ENCODE results near the gene SH3RF3.
"Not testable (repeated sequence)": the region's sequence is repeated elsewhere in the genome, so short reads cannot be mapped to it uniquely, and the experiment has no call there.

SH3RF3 gene

DNA sequence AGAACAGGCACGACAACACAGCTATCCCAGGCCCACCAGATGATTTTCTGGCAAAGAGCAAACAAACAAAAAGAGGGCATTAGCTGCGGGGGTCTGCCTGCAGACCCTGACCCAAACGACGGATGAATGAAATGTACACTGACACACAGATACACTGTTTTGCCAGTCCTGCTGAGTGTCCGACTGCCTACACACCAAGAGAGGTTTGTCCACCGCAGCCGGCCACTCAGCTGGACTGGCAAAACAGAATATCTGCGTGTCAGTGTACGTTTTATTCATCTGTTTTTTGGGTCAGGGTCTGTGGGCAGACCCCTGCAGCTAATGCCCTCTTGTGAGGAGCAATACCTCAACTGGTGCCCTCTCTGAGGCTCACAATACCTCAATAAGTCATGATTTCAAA is 10.7 kb upstream of the SH3RF3 start:
- DNase-seq, result no peak

- DNase-seq, result no peak
Measured at GRCh38 chr2:109120166-109120565, 8.8 kb upstream of the SH3RF3 start.

GRCh38 chr2:109120686-109121085 is 8.3 kb upstream of the SH3RF3 start:
- not testable (repeated sequence) for DNase-seq

- DNase-seq, result no peak
Measured at GRCh38 chr2:109123586-109124201, 5.3 kb upstream of the SH3RF3 start.

GRCh38 chr2:109124982-109125592 is 3.9 kb upstream of the SH3RF3 start:
- no peak for DNase-seq

GRCh38 chr2:109125593-109126500 is 3.2 kb upstream of the SH3RF3 start:
- no peak for DNase-seq

DNA sequence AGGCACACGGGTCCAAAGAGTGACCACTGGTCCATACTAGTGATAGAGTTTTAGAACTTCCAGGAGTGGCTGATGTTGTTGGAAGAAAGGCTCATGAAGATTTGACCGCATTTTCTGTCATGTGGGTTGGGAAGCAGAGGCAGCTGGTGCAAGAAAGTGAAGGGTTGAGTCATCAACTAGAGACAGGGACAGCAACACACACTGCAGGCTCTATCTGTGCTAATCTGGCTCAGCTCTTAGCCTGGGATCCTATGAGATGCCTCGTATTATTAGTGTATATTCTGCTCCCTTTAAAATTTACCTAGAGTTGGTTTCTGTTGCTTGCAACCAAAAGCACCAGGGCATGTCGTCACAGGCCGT is 2.5 kb upstream of the SH3RF3 start:
- no peak for DNase-seq

DNA sequence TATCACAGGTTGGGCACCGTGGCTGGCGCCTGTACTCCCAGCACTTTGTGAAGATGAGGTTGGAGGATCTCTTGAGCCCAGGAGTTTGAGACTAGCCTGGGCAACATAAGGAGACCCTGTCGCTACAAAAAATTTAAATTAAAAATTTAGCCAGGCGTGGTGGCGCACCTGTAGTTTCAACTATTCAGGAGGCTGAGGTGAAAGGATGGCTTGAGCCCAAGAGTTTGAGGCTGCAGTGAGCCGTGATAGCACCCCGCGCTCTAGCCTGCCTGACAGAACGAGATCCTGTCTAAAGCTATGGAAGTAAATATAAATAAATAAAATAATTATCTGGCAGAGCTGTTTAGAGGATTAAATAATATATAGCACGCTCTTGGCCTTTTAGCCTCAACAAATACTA is 1.4 kb upstream of the SH3RF3 start:
- no peak for DNase-seq

DNA sequence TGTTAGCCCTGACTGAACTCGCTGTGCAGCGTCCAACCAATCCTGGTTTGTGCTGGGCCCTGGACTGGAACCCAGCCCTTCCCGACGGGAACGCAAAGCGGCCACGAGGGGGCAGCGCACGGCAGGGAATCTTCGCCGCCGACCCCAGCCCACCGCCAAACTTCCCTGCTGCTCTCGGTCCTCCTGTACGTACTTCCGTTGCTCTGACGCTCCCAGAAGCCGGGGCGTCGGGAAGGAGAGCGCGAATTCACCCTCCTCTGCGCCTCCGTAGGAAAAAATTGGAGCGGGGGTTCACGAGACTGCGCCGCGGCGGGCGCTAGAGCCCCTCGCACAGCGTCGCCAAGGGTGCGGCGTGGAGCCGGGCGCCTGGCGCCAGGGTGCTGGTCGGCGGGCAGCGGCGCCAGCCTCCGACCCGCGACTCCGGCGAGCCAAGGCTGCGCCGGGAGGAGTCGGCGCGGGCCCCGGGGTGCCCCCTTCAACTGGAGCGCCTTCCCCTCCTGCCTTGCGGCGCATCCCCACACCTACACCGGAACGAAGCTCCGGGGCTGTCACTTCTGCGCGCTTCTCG is 873 bp upstream of the SH3RF3 start:
- peak; percentile 26 to 52 (median 42) for DNase-seq

DNA sequence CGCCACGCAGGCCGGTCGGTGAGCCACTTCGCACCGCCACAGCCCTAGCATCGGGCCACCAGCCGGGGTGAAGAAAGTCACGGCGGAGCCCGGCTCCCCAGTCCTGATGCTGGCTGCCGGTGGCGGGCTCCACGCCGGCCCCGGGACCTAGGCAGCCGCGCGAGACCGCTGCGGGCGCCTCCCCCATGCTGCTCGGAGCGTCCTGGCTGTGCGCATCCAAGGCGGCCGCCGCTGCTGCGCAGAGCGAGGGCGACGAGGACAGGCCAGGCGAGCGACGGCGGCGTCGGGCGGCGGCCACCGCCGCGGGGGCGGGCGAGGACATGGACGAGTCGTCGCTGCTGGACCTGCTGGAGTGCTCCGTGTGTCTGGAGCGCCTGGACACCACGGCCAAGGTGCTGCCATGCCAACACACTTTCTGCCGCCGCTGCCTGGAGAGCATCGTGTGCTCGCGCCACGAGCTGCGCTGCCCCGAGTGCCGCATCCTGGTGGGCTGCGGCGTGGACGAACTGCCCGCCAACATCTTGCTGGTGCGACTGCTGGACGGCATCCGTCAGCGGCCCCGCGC is 433 bp downstream of the SH3RF3 start:
- DNase-seq, result peak in 1 of 4 experiments; percentile 28

GRCh38 chr2:109129921-109130722 is 1.1 kb downstream of the SH3RF3 start:
- DNase-seq, result no peak

- DNase-seq, result no peak
Measured at GRCh38 chr2:109130723-109130995, 1.7 kb downstream of the SH3RF3 start.

DNA sequence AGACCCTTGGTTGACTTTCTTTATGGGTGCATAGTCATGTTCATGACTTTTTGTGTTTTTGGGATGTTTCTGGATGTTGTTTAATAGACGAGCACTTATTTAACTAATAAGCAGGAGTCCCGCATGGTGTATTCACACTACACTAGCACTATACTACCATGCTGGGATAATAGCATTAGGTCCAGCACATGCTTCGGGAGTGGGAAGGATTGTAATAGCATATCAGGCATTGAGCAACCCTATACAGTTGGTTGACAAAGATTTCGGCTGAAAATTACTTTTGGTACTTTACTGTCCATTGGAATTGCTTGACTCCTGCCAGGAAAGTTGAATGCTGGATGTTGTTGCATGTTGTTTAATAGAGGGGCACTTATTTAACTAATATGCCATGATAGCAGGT is 2.8 kb downstream of the SH3RF3 start:
- no peak for DNase-seq

GRCh38 chr2:109132626-109133025 is 3.6 kb downstream of the SH3RF3 start:
- no peak for DNase-seq

DNA sequence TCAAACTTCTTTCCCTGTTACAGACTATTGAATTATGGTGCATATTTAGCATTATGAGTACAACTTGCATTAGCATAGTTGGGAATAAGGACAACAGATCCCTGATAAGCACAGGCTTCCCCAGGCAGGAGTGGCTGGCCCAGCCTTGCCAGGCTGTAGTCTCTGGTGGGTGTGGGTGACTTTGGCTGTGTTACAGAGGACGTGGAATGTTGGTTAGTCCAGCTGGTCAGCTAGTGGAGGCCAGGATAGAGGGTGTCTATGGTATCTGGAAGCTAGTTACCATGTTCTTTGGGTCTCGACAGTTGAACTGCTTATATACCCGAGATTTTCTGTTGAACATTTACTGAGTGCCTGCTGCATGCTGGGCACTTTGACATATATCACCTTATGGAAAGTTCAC is 4.7 kb downstream of the SH3RF3 start:
- no peak for DNase-seq

DNA sequence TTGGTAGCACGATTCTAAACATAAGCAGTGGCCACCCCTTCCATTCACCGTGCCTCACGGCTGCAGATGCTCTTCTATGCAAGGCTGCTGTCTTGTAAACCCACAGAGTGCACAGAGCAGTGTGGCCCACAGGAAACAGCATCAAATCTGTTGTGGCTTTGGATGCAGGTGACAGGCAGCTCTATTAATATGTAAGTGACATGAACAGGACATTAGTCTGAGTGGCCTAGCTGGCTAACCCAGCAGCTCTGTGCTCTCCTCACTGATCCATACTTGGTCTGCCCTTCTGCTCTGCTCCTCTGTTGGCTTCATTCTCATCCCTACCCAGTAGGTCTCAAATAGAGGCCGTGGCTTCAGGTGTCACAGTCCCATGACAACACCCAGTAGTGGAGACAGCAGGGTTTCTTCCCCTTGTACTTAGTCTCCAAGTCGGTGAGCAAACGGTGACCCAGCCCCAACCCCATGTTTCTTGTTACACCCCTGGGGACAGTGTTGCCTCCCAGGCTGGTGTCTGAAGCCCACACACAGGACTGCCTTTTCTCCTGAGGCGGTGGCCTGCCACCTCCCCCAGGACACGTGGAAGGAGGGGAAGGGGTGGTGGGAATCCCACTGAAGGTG is 5.8 kb downstream of the SH3RF3 start:
- no peak for DNase-seq

DNA sequence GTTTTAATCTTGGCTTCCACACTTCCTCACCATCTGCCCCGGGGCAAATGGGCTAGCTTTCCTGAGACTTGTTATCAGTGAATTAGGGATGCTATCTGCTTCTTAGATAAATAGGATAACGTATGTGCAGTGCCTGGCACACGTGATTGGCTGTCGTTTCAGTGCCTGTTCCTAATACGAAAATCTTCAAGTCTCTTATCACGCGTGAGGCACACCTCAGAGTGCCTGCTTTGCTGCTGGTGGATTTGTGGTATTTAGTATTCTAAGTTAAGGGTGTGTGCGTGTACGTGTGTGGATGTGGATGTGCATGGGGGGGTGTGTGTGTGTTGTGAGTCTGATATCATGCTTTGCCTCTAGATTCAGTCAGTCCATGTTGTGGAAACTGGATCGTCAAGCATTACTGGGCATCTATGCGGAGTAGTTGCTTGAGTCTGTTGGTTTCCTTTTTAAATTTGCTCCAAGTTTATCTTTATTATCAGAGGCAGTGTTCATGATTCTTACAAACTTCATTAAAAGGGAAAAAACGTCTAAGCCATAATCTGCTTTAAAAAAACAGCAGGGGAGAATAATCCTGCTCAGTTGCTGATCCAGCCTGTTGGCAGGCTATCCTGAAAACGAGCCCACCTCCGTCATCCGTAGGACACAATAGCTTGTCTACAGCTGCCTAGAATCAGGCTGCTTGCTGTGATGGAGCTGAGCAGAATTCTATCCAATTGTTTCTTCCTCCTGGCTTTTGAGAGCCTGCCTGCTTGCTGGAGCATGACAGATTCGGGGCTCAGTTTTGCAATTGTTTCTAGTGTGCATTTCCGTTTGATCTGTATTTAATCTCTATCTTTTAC is 6.6 kb downstream of the SH3RF3 start:
- DNase-seq, result no peak

DNA sequence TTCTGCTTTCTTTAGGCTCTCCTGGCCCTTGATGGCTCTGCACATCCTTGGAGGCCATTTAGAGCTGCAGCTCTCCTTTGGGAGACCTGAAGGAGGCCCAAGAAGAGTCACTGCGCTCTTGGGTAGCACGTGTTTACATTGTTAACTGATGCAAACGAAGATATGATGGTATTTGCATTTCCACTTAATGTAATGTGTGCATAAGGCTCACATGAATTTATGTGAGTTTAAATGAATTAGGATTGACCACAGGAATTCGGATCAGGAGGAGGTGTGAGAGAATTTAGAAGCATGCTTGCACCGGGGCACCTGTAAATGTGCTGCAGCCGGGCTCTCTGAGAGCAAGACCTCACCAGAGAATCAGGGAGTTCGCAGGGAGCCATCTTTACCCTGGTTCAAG is 7.5 kb downstream of the SH3RF3 start:
- DNase-seq, result no peak

GRCh38 chr2:109137616-109138015 is 8.6 kb downstream of the SH3RF3 start:
- DNase-seq, result no peak

DNA sequence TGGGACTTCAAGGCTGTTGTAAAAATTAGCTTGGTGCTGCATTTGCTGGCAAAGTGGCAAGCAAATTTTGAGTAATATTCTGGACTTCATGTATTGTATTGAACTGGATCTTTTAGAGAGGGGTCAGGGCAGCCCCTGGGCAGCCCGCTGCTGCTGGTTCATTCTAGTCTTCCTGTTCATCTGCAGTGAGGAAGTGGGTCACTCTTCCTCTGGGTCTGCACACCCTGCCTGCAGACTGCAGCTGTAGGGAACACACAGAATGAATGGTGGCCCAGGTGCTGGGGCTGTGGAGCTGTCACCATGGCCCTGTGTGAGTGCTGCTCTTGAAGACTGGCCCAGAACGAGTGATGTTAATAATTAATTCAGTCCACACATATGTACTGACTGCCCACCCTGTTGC is 9.4 kb downstream of the SH3RF3 start:
- no peak for DNase-seq

- no peak for DNase-seq
Measured at GRCh38 chr2:109139002-109139401, 10.0 kb downstream of the SH3RF3 start.
